ENCODE measurements around the gene SRP9. TPM values are rescaled to one million over a fixed set of nuclear protein-coding genes. Genes with fewer than 3 reads are reported as not detected.

Gene SRP9
- polyA plus RNA-seq, 1 of the 3 experiments (the other 2 are of a cell fraction): 156 TPM

DNA sequence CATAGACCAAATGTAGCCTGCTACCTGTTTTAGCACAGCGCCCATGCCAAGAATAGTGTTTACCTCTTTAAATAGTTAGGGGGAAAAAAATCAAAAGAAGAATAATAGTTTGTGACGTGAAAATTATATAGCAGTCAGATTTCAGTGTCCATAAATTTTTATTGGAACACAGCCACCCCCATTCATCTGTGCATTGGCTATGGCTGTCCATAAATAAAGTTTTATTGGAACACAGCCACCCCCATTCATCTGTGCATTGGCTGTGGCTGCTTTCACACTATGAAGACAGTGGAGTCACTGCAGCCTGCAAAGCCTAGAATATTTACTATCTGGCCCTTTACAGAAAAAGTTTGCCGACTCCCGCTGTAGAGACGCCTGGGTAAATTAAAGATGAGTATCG is 53.2 kb downstream of the SRP9 start:
- Histone ChIP-seq H3K4me3 (ENCODE audit: low read depth in 2 of 2, low read length in 1 of 2) (no peak overlapping the region), H3K27ac (ENCODE audit: low read depth in 2 of 2, low read length in 1 of 2) (no peak overlapping the region), H3K9ac (no peak overlapping the region), H4K20me1 (ENCODE audit: insufficient read depth) (no peaks in the 10 kb centered on the region), H3K9me3 (no peaks in the 10 kb centered on the region), H3K36me3 (replicated peaks in 1 of 2; ENCODE audit: control insufficient read depth in 1 of 2, insufficient read depth in 2 of 2, low read length in 1 of 2) (peaks cover 15 to 20% of the 10 kb centered on the region in 2 experiments), H3F3A (replicated peaks; ENCODE audit: insufficient read depth) (no peaks in the 10 kb centered on the region), H3K27me3 (ENCODE audit: insufficient read depth) (no peaks in the 10 kb centered on the region), H3K4me1 (ENCODE audit: control insufficient read depth in 1 of 2, insufficient read depth in 2 of 2, low read depth in 1 of 2, low read length in 1 of 2) (no peaks in the 10 kb centered on the region; a peak in 1 of 4 replicates), H3K4me2 (no peak overlapping the region), H3K9me2 (no peaks in the 10 kb centered on the region), H2AFZ (ENCODE audit: low read depth) (no peak overlapping the region), H3K79me2 (ENCODE audit: insufficient read depth) (no peaks in the 10 kb centered on the region)
- DNase-seq: no peak
- WGBS (ENCODE audit: low lambda C conversion rate): 98% methylated on average over 6 of the region's 6 CpGs
- ChIA-PET CTCF (interaction anchor here (1.6 kb wide), 1 partner anchor 59 kb away, joined by 3 read pairs; no protein-coding TSS in a partner anchor), POLR2A (no interaction called here)
- TF ChIP-seq, protein P1, sequence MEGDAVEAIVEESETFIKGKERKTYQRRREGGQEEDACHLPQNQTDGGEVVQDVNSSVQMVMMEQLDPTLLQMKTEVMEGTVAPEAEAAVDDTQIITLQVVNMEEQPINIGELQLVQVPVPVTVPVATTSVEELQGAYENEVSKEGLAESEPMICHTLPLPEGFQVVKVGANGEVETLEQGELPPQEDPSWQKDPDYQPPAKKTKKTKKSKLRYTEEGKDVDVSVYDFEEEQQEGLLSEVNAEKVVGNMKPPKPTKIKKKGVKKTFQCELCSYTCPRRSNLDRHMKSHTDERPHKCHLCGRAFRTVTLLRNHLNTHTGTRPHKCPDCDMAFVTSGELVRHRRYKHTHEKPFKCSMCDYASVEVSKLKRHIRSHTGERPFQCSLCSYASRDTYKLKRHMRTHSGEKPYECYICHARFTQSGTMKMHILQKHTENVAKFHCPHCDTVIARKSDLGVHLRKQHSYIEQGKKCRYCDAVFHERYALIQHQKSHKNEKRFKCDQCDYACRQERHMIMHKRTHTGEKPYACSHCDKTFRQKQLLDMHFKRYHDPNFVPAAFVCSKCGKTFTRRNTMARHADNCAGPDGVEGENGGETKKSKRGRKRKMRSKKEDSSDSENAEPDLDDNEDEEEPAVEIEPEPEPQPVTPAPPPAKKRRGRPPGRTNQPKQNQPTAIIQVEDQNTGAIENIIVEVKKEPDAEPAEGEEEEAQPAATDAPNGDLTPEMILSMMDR (IDR thresholded peaks at IDR 0.05): no peak
- TF ChIP-seq, protein P2, sequence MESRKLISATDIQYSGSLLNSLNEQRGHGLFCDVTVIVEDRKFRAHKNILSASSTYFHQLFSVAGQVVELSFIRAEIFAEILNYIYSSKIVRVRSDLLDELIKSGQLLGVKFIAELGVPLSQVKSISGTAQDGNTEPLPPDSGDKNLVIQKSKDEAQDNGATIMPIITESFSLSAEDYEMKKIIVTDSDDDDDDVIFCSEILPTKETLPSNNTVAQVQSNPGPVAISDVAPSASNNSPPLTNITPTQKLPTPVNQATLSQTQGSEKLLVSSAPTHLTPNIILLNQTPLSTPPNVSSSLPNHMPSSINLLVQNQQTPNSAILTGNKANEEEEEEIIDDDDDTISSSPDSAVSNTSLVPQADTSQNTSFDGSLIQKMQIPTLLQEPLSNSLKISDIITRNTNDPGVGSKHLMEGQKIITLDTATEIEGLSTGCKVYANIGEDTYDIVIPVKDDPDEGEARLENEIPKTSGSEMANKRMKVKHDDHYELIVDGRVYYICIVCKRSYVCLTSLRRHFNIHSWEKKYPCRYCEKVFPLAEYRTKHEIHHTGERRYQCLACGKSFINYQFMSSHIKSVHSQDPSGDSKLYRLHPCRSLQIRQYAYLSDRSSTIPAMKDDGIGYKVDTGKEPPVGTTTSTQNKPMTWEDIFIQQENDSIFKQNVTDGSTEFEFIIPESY (IDR thresholded peaks at IDR 0.05; ENCODE audit: borderline replicate concordance, low read depth): no peak
- TF ChIP-seq POLR2AphosphoS5 (IDR thresholded peaks at IDR 0.05; ENCODE audit: low read depth, low read length) (no peak), SMC3 (IDR thresholded peaks at IDR 0.05; ENCODE audit: low read depth, low read length) (no peak), RCOR1 (IDR thresholded peaks at IDR 0.05; ENCODE audit: low read length) (no peak), RXRA (IDR thresholded peaks at IDR 0.05; ENCODE audit: borderline replicate concordance, low read depth) (no peak), RAD21 (IDR thresholded peaks at IDR 0.05; ENCODE audit: low read length) (no peak), MXI1 (IDR thresholded peaks at IDR 0.05; ENCODE audit: low read depth, low read length) (no peak), NFIC (IDR thresholded peaks at IDR 0.05; ENCODE audit: borderline replicate concordance) (no peak), TCF12 (IDR thresholded peaks at IDR 0.05) (no peak), CHD2 (IDR thresholded peaks at IDR 0.05; ENCODE audit: low read length, partially characterized antibody) (no peak), FOXJ3 (CRISPR knock-in tag; IDR thresholded peaks at IDR 0.05) (no peak), FOXM1 (IDR thresholded peaks at IDR 0.05; ENCODE audit: low read depth) (no peak), YY1 (IDR thresholded peaks at IDR 0.05; ENCODE audit: low read depth) (no peak), TEAD4 (IDR thresholded peaks at IDR 0.05; ENCODE audit: borderline replicate concordance, insufficient read depth) (no peak), TAF1 (IDR thresholded peaks at IDR 0.05; ENCODE audit: borderline replicate concordance, low read depth, low read length) (no peak)
- TF ChIP-seq, protein P3, sequence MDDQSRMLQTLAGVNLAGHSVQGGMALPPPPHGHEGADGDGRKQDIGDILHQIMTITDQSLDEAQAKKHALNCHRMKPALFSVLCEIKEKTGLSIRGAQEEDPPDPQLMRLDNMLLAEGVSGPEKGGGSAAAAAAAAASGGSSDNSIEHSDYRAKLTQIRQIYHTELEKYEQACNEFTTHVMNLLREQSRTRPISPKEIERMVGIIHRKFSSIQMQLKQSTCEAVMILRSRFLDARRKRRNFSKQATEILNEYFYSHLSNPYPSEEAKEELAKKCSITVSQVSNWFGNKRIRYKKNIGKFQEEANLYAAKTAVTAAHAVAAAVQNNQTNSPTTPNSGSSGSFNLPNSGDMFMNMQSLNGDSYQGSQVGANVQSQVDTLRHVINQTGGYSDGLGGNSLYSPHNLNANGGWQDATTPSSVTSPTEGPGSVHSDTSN (IDR thresholded peaks at IDR 0.05): no peak

All from SK-N-SH (cell line).